Esophagus squamous epithelium (tissue), 5 donors: Measurements from ENCODE around the gene VMO1. TPM values are rescaled to one million over a fixed set of nuclear protein-coding genes. Genes with fewer than 3 reads are reported as not detected.
A peak's percentile ranks its signal among the peaks of the same experiment; 100 is the strongest.

ENCODE experiments used
- DNase-seq: peaks from one replicate; lab custom pipeline; 2025; lab: John Stamatoyannopoulos, UW
- H3K27ac ChIP-seq, 4 donors: fragments of 200-600 bp; sonication (generic); one replicate each; pipeline ENCODE4 v1.5.1; 2016 to 2019; ENCODE audit warnings: mild to moderate bottlenecking in 1 of 4
- H3K27me3 ChIP-seq, 4 donors: fragments of 200-600 bp; sonication (generic); 1 replicate in 3 of 4; 2 replicates in 1 of 4; pipeline versions ENCODE4 v1.5.1 to v1.6.0; 2017 to 2021; ENCODE audit warnings: antibody characterized with exemption in 1 of 4
- H3K36me3 ChIP-seq, 3 donors: fragments of 200-600 bp; sonication (generic); one replicate each; pipeline ENCODE4 v1.5.1; 2016 to 2019
- H3K4me1 ChIP-seq, 3 donors: fragments of 200-600 bp; sonication (generic); one replicate each; pipeline ENCODE4 v1.5.1; 2017 to 2019
- H3K4me3 ChIP-seq, 4 donors: fragments of 200-600 bp; sonication (generic); 1 replicate in 3 of 4; 2 replicates in 1 of 4; pipeline ENCODE4 v1.5.1; 2016 to 2019; ENCODE audit warnings: mild to moderate bottlenecking in 2 of 4, moderate library complexity in 1 of 4
- H3K9me3 ChIP-seq, 3 donors: fragments of 200-600 bp; sonication (generic); one replicate each; pipeline ENCODE4 v1.5.1; 2016 to 2019
- POLR2A ChIP-seq, 4 donors: fragments of 450-650 bp; IDR thresholded peaks; one replicate each; pipeline ENCODE4 v1.6.1; 2017; ENCODE audit warnings: antibody characterized with exemption in 4 of 4, mild to moderate bottlenecking in 4 of 4, moderate library complexity in 3 of 4
- WGBS, 2 donors: methylation state at CpG; one replicate each; pipeline ENCODE4 v1.1.5; 2018; 5-methylcytosine and 5-hydroxymethylcytosine counted together
- intact Hi-C: fragments of 100-400 bp; cut with DNase I; formaldehyde crosslinking; loops from one replicate; pipeline ENCODE4 v1.15.0; 2022
- total RNA-seq, 4 donors: library from RNA; depleted of rRNA; stranded (reverse); fragments of >200 nt; gene quantifications; one replicate each; pipeline ENCODE4 v1.1.0, GENCODE V29; 2016
- TF ChIP-seq, protein P1 (sequence below), 6 experiments: fragments of 450-650 bp in 4 of 6; fragments of 200-600 bp in 2 of 6; sonication (generic) in 2 of 6; IDR thresholded peaks; one replicate each; pipeline ENCODE4 v1.5.1; 2016 to 2019; ENCODE audit warnings: antibody characterized with exemption in 6 of 6, mild to moderate bottlenecking in 4 of 6, moderate library complexity in 4 of 6
- donor health status: DM: yes; HTN: yes; CAD: no.

Gene VMO1
- total RNA-seq, 4 donors from 2014 or later: 1.3 to 5.2 (median 1.5) TPM; not detected in 1

DNA sequence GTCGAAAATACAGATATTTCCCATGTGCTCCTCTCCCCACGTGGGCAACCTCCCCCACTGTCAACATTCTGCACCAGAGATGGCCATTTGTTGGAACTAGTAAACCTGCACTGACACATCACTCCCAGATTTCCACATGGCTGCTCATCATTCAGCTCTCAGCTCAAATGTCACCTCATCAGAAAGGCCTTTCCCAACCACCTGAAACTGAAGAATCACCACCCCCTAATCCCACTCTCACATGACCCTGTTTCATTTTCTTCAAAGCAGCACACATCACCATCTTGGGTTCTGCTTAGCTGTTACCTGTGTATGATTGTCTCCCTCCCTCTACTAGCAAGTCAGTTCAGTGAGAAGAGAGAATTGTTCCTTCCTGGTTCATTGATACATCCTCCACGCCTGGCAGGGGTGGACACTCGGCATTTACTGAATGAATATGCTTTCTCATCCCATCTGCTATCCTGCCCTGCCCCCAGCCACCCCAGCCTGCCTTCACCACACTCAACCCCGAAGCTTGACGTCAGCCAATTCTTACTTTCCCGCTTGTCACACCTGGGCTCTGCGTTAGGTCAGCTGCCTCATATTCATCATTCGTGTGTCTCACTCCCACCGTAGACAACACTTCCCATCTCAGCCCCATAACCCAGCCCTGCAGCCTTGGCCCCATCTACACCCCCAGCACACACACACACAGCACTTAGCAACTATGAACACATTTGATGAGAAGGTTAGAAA is 14.5 kb upstream of the VMO1 start:
- TF ChIP-seq POLR2A (IDR thresholded peaks at IDR 0.05): no peak
- Histone ChIP-seq H3K27me3 (no peaks in the 10 kb centered on the region), H3K4me1 (peaks cover 4 to 18% (median 8%) of the 10 kb centered on the region in 3 donors), H3K27ac (no peak overlapping the region), H3K4me3 (no peak overlapping the region), H3K36me3 (peaks cover 0 to 28% (median 8%) of the 10 kb centered on the region in 3 donors), H3K9me3 (no peaks in the 10 kb centered on the region)
- WGBS, 2 donors: 74 to 87% methylated on average over 10 of the region's 10 CpGs
- DNase-seq: no peak
- intact Hi-C loops: no loop called here

- H3K4me3 ChIP-seq: peak overlapping the region; percentile 76 to 97 (median 90)
- DNase-seq: no peak
These were observed 10.4 kb upstream of the VMO1 start for GRCh38 chr17:4796552-4796920.

DNA sequence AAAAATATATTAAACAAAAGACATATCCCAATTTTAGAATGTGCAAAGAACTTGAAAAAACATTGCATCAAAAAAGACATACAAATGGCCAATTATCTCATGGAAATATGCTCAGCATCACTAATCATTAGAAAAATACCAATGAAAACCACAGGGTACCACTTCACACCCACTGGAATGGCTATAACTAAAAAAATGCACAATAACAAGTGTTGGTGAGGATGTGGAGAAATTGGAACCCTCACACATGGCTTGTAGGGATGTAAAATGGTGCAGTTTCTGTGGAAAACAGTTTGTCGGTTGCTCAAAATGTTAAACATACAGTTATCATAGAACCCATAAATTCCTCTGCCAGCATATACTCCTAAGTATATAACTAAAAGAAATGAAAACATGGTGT is 9.0 kb upstream of the VMO1 start:
- 93 to 95% methylated on average over 1 of the region's 1 CpG for whole genome bisulfite sequencing, 2 donors
- H3K4me1 ChIP-seq: peaks cover 4 to 28% (median 8%) of the 10 kb centered on the region in 3 donors
- intact Hi-C loops: no loop called here
- peak overlapping the region; percentile 82 to 97 (median 88) for H3K27ac ChIP-seq
- no peak overlapping the region for H3K4me3 ChIP-seq
- H3K27me3 ChIP-seq: no peaks in the 10 kb centered on the region
- H3K36me3 ChIP-seq: peaks cover 0 to 28% (median 8%) of the 10 kb centered on the region in 3 donors
- H3K9me3 ChIP-seq: no peaks in the 10 kb centered on the region
- TF ChIP-seq, protein P1, sequence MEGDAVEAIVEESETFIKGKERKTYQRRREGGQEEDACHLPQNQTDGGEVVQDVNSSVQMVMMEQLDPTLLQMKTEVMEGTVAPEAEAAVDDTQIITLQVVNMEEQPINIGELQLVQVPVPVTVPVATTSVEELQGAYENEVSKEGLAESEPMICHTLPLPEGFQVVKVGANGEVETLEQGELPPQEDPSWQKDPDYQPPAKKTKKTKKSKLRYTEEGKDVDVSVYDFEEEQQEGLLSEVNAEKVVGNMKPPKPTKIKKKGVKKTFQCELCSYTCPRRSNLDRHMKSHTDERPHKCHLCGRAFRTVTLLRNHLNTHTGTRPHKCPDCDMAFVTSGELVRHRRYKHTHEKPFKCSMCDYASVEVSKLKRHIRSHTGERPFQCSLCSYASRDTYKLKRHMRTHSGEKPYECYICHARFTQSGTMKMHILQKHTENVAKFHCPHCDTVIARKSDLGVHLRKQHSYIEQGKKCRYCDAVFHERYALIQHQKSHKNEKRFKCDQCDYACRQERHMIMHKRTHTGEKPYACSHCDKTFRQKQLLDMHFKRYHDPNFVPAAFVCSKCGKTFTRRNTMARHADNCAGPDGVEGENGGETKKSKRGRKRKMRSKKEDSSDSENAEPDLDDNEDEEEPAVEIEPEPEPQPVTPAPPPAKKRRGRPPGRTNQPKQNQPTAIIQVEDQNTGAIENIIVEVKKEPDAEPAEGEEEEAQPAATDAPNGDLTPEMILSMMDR (IDR thresholded peaks at IDR 0.05): no peak
- DNase-seq: no peak

More at GRCh38 chr17:4796552-4796920, 10.4 kb upstream of the VMO1 start:
- Histone ChIP-seq H3K27ac (peak overlapping the region; percentile 82 to 97 (median 88)), H3K27me3 (no peaks in the 10 kb centered on the region), H3K4me1 (peaks cover 4 to 19% (median 8%) of the 10 kb centered on the region in 3 donors), H3K9me3 (no peaks in the 10 kb centered on the region), H3K36me3 (peaks cover 0 to 28% (median 8%) of the 10 kb centered on the region in 3 donors)
- TF ChIP-seq POLR2A (IDR thresholded peaks at IDR 0.05): no peak
- TF ChIP-seq, protein P1 (IDR thresholded peaks at IDR 0.05): no peak
- 0% methylated on average over 7 of the region's 7 CpGs for WGBS, 2 donors
- intact Hi-C loops: no loop called here

DNA sequence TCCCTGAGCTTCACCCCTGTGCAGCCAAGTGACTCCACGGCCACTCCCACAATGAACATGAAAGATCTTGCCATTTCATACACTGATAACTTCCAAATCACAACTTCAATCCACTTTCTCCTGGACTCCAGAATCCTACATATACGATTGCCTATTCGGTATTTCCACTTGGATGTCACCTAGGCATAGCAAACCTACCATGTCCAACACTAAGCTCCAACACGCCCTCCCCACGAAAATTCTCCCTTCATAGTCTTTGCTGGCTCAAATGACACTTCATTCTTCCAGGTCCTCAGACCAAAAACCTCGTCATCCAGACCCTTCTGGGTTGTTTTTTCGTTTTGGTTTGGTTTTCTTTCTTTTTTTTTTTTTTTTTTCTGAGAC is 4.5 kb upstream of the VMO1 start:
- Histone ChIP-seq H3K4me3 (peak overlapping the region; percentile 44 to 89 (median 67)), H3K27ac (peak overlapping the region; percentile 95 to 99 (median 96)), H3K4me1 (peaks cover 18 to 55% (median 26%) of the 10 kb centered on the region in 3 donors), H3K9me3 (no peaks in the 10 kb centered on the region), H3K36me3 (no peaks in the 10 kb centered on the region), H3K27me3 (peaks cover 0 to 8% (median 0%) of the 10 kb centered on the region in 4 donors)
- DNase-seq: no peak
- TF ChIP-seq, protein P1 (IDR thresholded peaks at IDR 0.05): no peak
- no peak for TF ChIP-seq POLR2A (IDR thresholded peaks at IDR 0.05)
- intact Hi-C loops: no loop called here
- WGBS, 2 donors: 25 to 36% methylated on average over 7 of the region's 7 CpGs

DNA sequence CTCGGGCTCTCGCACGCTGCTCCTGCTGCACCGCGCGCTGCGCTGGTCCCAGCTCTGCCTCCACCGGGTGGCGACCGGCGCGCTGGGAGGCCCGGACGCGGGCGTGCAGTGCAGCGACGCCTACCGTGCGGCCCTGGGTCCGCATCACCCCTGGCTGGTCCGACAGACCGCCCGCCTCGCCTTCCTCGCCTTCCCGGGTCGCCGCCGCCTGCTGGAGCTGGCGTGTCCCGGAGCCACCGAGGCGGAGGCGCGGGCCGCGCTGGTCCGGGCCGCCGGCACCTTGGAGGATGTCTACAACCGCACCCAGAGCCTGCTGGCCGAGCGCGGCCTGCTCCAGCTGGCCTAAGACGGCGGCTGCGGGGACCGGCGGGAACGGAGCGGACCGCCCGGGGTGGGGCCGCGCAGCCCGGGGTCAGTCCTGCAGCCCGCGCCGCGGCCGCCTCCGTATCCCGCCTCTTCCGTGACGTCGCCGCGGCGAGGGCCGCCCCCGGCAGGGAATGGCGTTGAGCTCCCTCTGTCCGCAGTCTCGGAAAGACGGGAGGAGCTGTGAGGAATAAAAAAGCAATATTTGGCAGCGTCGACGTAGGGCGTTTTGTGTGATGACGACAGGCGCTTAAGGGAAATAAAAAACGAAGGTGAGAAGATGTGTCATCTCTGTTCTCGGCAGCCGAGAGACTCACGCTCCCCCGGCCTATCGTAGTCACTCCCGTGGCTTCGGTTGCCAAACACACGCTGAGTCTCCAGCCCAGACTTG is 4.0 kb upstream of the VMO1 start:
- peaks cover 0 to 13% (median 0%) of the 10 kb centered on the region in 4 donors for H3K27me3 ChIP-seq
- no peaks in the 10 kb centered on the region for H3K36me3 ChIP-seq
- H3K4me1 ChIP-seq: peaks cover 21 to 56% (median 32%) of the 10 kb centered on the region in 3 donors
- DNase-seq: peak; percentile 24
- intact Hi-C loops: loop anchor here (5.0 kb wide), 2 partner anchors 53 to 97 kb away; partner anchors contain the start of genes CXCL16 and ZMYND15
- peak in 3 of 4 donors; percentile 52 to 90 (median 89) for TF ChIP-seq POLR2A (IDR thresholded peaks at IDR 0.05)
- TF ChIP-seq, protein P1 (IDR thresholded peaks at IDR 0.05): peak; percentile 68 to 94 (median 84)
- 0 to 1% methylated on average over 11 to 14 of the region's 91 CpGs for WGBS, 2 donors
- H3K4me3 ChIP-seq: peak overlapping the region; percentile 44 to 89 (median 67)
- no peaks in the 10 kb centered on the region for H3K9me3 ChIP-seq
- peak overlapping the region; percentile 95 to 99 (median 96) for H3K27ac ChIP-seq
